Natural killer cell (primary cell): Measurements from ENCODE around the gene RALA. TPM values are rescaled to one million over a fixed set of nuclear protein-coding genes. Genes with fewer than 3 reads are reported as not detected.

Experiments used
- ATAC-seq, 3 donors: fragments of 150-1000 bp in 2 of 3; fragments of 200-7000 bp in 1 of 3; cut with Tn5 transposase; 1 replicate in 1 of 3; 2 replicates in 2 of 3; pipeline ENCODE4 v1.10.0; 2021; ENCODE audit warnings: mild to moderate bottlenecking in 2 of 3, moderate library complexity in 2 of 3
- DNase-seq, 2 donors: peaks; one replicate each; pipeline versions ENCODE4 v3.0.0 to v3.0.0-alpha.2; 2013 to 2021; ENCODE audit warnings: mixed read lengths in 1 of 2
- H3K27ac ChIP-seq: one replicate; pipeline ENCODE4 v1.5.1; 2013; ENCODE audit warnings: mild to moderate bottlenecking, low read length
- H3K27me3 ChIP-seq: one replicate; pipeline ENCODE4 v1.6.1; 2013; ENCODE audit warnings: low read length; ENCODE audit not compliant: control insufficient read depth, insufficient read depth
- H3K36me3 ChIP-seq: one replicate; pipeline ENCODE4 v1.6.1; 2013; ENCODE audit warnings: low read length; ENCODE audit not compliant: control insufficient read depth, insufficient read depth
- H3K4me1 ChIP-seq: one replicate; pipeline ENCODE4 v1.6.1; 2013; ENCODE audit warnings: low read length; ENCODE audit not compliant: control insufficient read depth, insufficient read depth
- H3K4me3 ChIP-seq: one replicate; pipeline ENCODE4 v1.5.1; 2013; ENCODE audit warnings: low read length
- H3K9me3 ChIP-seq: one replicate; pipeline ENCODE4 v1.6.1; 2013; ENCODE audit warnings: low read length; ENCODE audit not compliant: control insufficient read depth, insufficient read depth
- H3K27ac Mint-ChIP-seq, 2 donors: one replicate each; pipeline ENCODE4 v1.8.0; 2022; ENCODE audit warnings: mild to moderate bottlenecking in 2 of 2, mixed read lengths in 2 of 2, moderate library complexity in 1 of 2
- H3K27me3 Mint-ChIP-seq, 2 donors: one replicate each; pipeline ENCODE4 v1.8.0; 2022; ENCODE audit warnings: low read depth in 2 of 2, mixed read lengths in 2 of 2
- H3K36me3 Mint-ChIP-seq: one replicate; pipeline ENCODE4 v1.8.0; 2022; ENCODE audit warnings: mixed read lengths
- H3K4me1 Mint-ChIP-seq, 2 donors: one replicate each; pipeline ENCODE4 v1.8.0; 2022; ENCODE audit warnings: mixed read lengths in 2 of 2
- H3K4me3 Mint-ChIP-seq: one replicate; pipeline ENCODE4 v1.8.0; 2022; ENCODE audit warnings: mild to moderate bottlenecking, moderate library complexity, mixed read lengths
- H3K9me3 Mint-ChIP-seq, 2 donors: one replicate each; pipeline ENCODE4 v1.8.0; 2022; ENCODE audit warnings: mixed read lengths in 2 of 2
- WGBS: methylation state at CpG from one replicate; pipeline ENCODE4 v1.1.7; 2013; ENCODE audit warnings: missing lambda C conversion rate; ENCODE audit not compliant: insufficient coverage; 5-methylcytosine and 5-hydroxymethylcytosine counted together
- intact Hi-C: fragments of 100-400 bp; cut with micrococcal nuclease; formaldehyde crosslinking; loops from one replicate; pipeline ENCODE4 v1.14.2; 2022
- total RNA-seq, 4 donors: library from RNA; stranded (reverse); fragments of 120-200 nt in 1 of 4; gene quantifications; one replicate each; pipeline versions ENCODE4 v1.2.3 to v1.2.4, GENCODE V29; 2013 to 2022
- TF ChIP-seq, protein P1 (sequence below): fragments of 200-600 bp; IDR thresholded peaks from one replicate; pipeline ENCODE4 v1.8.0; 2022; ENCODE audit warnings: antibody characterized with exemption

The RALA gene
- total RNA-seq, 3 donors from 2014 or later (not counting 1 experiment from before 2014, with no cell fraction given): 10.2 to 22.0 (median 16.8) TPM

- TF ChIP-seq, protein P1, sequence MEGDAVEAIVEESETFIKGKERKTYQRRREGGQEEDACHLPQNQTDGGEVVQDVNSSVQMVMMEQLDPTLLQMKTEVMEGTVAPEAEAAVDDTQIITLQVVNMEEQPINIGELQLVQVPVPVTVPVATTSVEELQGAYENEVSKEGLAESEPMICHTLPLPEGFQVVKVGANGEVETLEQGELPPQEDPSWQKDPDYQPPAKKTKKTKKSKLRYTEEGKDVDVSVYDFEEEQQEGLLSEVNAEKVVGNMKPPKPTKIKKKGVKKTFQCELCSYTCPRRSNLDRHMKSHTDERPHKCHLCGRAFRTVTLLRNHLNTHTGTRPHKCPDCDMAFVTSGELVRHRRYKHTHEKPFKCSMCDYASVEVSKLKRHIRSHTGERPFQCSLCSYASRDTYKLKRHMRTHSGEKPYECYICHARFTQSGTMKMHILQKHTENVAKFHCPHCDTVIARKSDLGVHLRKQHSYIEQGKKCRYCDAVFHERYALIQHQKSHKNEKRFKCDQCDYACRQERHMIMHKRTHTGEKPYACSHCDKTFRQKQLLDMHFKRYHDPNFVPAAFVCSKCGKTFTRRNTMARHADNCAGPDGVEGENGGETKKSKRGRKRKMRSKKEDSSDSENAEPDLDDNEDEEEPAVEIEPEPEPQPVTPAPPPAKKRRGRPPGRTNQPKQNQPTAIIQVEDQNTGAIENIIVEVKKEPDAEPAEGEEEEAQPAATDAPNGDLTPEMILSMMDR: no peak
- 89% methylated on average over 1 of the region's 4 CpGs for WGBS
- Histone ChIP-seq H3K27me3 (no peaks in the 10 kb centered on the region), H3K27ac (no peak overlapping the region), H3K4me1 (no peaks in the 10 kb centered on the region), H3K9me3 (no peaks in the 10 kb centered on the region), H3K36me3 (no peaks in the 10 kb centered on the region), H3K4me3 (no peak overlapping the region)
- Mint-ChIP-seq H3K27ac (peak overlapping the region in 1 of 2 donors; percentile 13), H3K4me1 (peaks cover 16 to 21% of the 10 kb centered on the region in 2 donors), H3K36me3 (no peaks in the 10 kb centered on the region), H3K9me3 (no peaks in the 10 kb centered on the region), H3K27me3 (no peaks in the 10 kb centered on the region), H3K4me3 (no peak overlapping the region)
- DNase-seq: no peak
- no peak for ATAC-seq
- intact Hi-C loops: no loop called here
These were observed 134.2 kb downstream of the RALA start for GRCh38 chr7:39757604-39758003.

Other genes starting within 250 kb of the RALA start
- gene YAE1, start 57.2 kb upstream of the RALA start, total RNA-seq: 1 to 10 TPM; 3.1 to 5.1 (median 3.4) TPM